OCI-LY1 (cell line): Measurements from ENCODE around the gene TTC23L.

Source experiments
- CTCF ChIP-seq: fragments of 200-600 bp; sonication (generic), shearing (Covaris generic); IDR thresholded peaks from 2 replicates; pipeline ENCODE4 v1.5.1; 2017; ENCODE audit warnings: mild to moderate bottlenecking, antibody characterized with exemption, low read length, moderate library complexity, mixed read lengths
- EZH2 ChIP-seq: fragments of 200-600 bp; sonication (generic), shearing (Covaris generic); IDR thresholded peaks from 2 replicates; pipeline ENCODE4 v1.8.0; 2017; ENCODE audit warnings: borderline replicate concordance, mixed run types, mild to moderate bottlenecking, antibody characterized with exemption, low read length, moderate library complexity, mixed read lengths

GRCh38 chr5:34854459-34855174 lies 15.7 kb downstream of the TTC23L start:
- no peak for TF ChIP-seq CTCF
- TF ChIP-seq EZH2, result no peak
